Stimulated activated CD4-positive, alpha-beta T cell treated with anti-CD3 and anti-CD28 coated beads, Interleukin-1b, Interleukin-23, amount 100 ng/mL, for 4 hours (primary cell): ENCODE measurements around the gene BCAS1.
A peak's percentile ranks its signal among the peaks of the same experiment; 100 is the strongest.

Source experiments
- DNase-seq, 2 donors: peaks; one replicate each; pipeline ENCODE4 v3.0.0-alpha.2; 2020; ENCODE audit warnings: low read depth in 2 of 2

The BCAS1 gene

GRCh38 chr20:54103067-54103761 lies 32.8 kb upstream of the BCAS1 start:
- peak; percentile 57 to 71 for DNase-seq

- no peak for DNase-seq
Observed at GRCh38 chr20:54102543-54102942, 32.1 kb upstream of the BCAS1 start.

- DNase-seq: no peak
Observed at GRCh38 chr20:54100563-54100962, 30.2 kb upstream of the BCAS1 start.

GRCh38 chr20:54099894-54100293 lies 29.5 kb upstream of the BCAS1 start:
- DNase-seq: no peak

- no peak for DNase-seq
Observed at GRCh38 chr20:54098047-54098446, 27.7 kb upstream of the BCAS1 start.

GRCh38 chr20:54097236-54097529 lies 26.8 kb upstream of the BCAS1 start:
- no peak for DNase-seq

GRCh38 chr20:54095824-54096223 lies 25.4 kb upstream of the BCAS1 start:
- no peak for DNase-seq

GRCh38 chr20:54094268-54094580 lies 23.8 kb upstream of the BCAS1 start:
- no peak for DNase-seq

- no peak for DNase-seq
Observed at GRCh38 chr20:54093423-54094267, 23.3 kb upstream of the BCAS1 start.

- DNase-seq: no peak
Observed at GRCh38 chr20:54092021-54092420, 21.6 kb upstream of the BCAS1 start.

- no peak for DNase-seq
Observed at GRCh38 chr20:54091120-54091480, 20.7 kb upstream of the BCAS1 start.

GRCh38 chr20:54090230-54091119 lies 20.1 kb upstream of the BCAS1 start:
- no peak for DNase-seq

- no peak for DNase-seq
Observed at GRCh38 chr20:54088430-54088829, 18.0 kb upstream of the BCAS1 start.

- DNase-seq: no peak
Observed at GRCh38 chr20:54086507-54087039, 16.2 kb upstream of the BCAS1 start.

- no peak for DNase-seq
Observed at GRCh38 chr20:54085910-54086309, 15.5 kb upstream of the BCAS1 start.

- no peak for DNase-seq
Observed at GRCh38 chr20:54085425-54085824, 15.0 kb upstream of the BCAS1 start.

GRCh38 chr20:54084727-54085388 lies 14.5 kb upstream of the BCAS1 start:
- DNase-seq: no peak

- DNase-seq: no peak
Observed at GRCh38 chr20:54084193-54084592, 13.8 kb upstream of the BCAS1 start.

- no peak for DNase-seq
Observed at GRCh38 chr20:54083459-54083858, 13.1 kb upstream of the BCAS1 start.

- no peak for DNase-seq
Observed at GRCh38 chr20:54082100-54082499, 11.7 kb upstream of the BCAS1 start.

GRCh38 chr20:54079652-54080051 lies 9.3 kb upstream of the BCAS1 start:
- no peak for DNase-seq
